ENCODE results near the gene FOXA2. TPM values are rescaled to one million over a fixed set of nuclear protein-coding genes. Genes with fewer than 3 reads are reported as not detected.

FOXA2 gene
- total RNA-seq, 1 experiment from 2014 or later = 43.6 TPM

DNA sequence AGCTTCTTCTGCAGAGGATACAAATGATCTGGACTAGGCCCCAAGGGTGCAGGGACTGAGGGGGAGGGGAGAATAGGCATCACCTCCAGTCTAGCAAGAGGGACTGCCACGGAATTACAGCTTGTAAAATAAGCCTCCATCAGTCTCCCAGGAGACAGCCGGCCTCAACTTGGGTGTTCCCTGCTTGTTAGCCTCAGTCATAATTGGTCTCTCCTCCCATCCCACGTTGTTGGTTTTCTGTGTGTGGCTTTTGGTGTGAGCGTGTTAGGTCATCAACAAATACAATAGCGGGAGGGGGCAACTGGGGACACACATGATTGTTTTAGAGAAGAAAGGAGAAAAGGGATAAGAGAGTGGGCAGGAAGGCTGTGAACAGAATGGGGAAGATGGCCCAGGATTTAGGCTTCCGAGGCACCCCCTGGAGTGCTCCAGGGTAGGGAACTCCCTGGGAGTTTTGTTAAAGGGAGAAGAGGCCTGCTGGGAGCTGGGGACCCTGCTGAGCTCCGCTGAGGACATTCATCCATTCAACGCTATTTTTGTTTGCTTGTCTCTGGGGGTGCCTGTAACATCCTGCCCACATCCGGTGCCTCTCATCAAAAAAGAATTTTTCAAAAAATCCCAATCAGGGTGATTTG is 9.2 kb downstream of the FOXA2 start:
- TF ChIP-seq, protein P1, sequence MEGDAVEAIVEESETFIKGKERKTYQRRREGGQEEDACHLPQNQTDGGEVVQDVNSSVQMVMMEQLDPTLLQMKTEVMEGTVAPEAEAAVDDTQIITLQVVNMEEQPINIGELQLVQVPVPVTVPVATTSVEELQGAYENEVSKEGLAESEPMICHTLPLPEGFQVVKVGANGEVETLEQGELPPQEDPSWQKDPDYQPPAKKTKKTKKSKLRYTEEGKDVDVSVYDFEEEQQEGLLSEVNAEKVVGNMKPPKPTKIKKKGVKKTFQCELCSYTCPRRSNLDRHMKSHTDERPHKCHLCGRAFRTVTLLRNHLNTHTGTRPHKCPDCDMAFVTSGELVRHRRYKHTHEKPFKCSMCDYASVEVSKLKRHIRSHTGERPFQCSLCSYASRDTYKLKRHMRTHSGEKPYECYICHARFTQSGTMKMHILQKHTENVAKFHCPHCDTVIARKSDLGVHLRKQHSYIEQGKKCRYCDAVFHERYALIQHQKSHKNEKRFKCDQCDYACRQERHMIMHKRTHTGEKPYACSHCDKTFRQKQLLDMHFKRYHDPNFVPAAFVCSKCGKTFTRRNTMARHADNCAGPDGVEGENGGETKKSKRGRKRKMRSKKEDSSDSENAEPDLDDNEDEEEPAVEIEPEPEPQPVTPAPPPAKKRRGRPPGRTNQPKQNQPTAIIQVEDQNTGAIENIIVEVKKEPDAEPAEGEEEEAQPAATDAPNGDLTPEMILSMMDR (IDR thresholded peaks at IDR 0.05; ENCODE audit: insufficient read depth in 1 of 2, low read depth in 1 of 2, low read length in 1 of 2, severe bottlenecking in 1 of 2, unreplicated experiment in 1 of 2) = no peak
- Mint-ChIP-seq H3K36me3 (ENCODE audit: insufficient read depth, unreplicated experiment) (peaks cover 16% of the 10 kb centered on the region), H3K27me3 (ENCODE audit: insufficient read depth, unreplicated experiment) (no peaks in the 10 kb centered on the region), H3K4me3 (ENCODE audit: unreplicated experiment) (no peak overlapping the region), H3K27ac (ENCODE audit: unreplicated experiment) (no peak overlapping the region), H3K9me3 (ENCODE audit: unreplicated experiment) (no peaks in the 10 kb centered on the region), H3K4me1 (ENCODE audit: low read depth, unreplicated experiment) (peaks cover 52% of the 10 kb centered on the region)
- Histone ChIP-seq H3K4me3 (ENCODE audit: low read depth, low read length) (no peak overlapping the region), H3K4me1 (peaks cover 53% of the 10 kb centered on the region), H3K36me3 (ENCODE audit: control insufficient read depth, insufficient read depth, low read length) (no peaks in the 10 kb centered on the region), H3K9me3 (no peaks in the 10 kb centered on the region), H3K27me3 (replicated peaks; ENCODE audit: control insufficient read depth, insufficient read depth, low read length) (no peaks in the 10 kb centered on the region)
- CTCF ChIA-PET = interaction anchor here (0.6 to 1.6 kb wide), 6 partner anchors 8 to 187 kb away, joined by 3 to 7 read pairs (median 4); partner anchors contain the start of gene FOXA2
- POLR2A ChIA-PET = interaction anchor here (0.8 to 1.0 kb wide), 3 partner anchors 9 to 85 kb away, joined by 3 to 4 read pairs (median 3); partner anchors contain the start of gene FOXA2
- no TSS peak for BruUV-seq (replicated peaks)
- no peak for DNase-seq
- intact Hi-C loops (cut with micrococcal nuclease; ENCODE audit: unreplicated experiment) = no loop called here

DNA sequence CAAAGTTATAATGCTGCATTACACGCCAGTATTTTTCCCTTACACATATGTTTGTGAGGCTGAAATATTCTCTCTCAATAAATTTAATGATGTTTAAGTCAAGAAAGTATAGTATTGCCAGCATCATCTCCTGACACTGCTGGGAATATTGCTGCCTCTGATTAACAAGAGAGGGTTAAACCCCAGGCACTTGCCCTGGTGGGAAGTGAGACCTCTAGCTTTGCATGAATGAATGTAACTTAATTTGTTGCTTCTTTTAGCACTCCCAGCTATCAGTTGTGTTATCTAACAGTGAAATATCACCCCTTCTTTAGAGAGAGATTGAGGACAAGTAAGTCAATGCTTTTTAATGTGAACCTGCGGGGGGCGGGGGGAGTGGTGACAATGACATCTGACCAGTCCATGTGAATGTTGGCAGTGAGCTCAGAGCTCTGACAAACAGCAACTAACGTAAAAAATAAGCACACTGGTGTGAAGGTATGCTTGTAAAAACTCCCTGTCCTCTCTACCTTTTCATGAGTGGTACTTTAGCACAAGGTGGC is 9.8 kb downstream of the FOXA2 start:
- Mint-ChIP-seq H3K27ac (ENCODE audit: unreplicated experiment) (no peak overlapping the region), H3K9me3 (ENCODE audit: unreplicated experiment) (no peaks in the 10 kb centered on the region), H3K36me3 (ENCODE audit: insufficient read depth, unreplicated experiment) (peaks cover 10% of the 10 kb centered on the region), H3K4me1 (ENCODE audit: low read depth, unreplicated experiment) (peaks cover 49% of the 10 kb centered on the region), H3K27me3 (ENCODE audit: insufficient read depth, unreplicated experiment) (no peaks in the 10 kb centered on the region), H3K4me3 (ENCODE audit: unreplicated experiment) (no peak overlapping the region)
- Histone ChIP-seq H3K9me3 (no peaks in the 10 kb centered on the region), H3K4me3 (ENCODE audit: low read depth, low read length) (no peak overlapping the region), H3K36me3 (ENCODE audit: control insufficient read depth, insufficient read depth, low read length) (no peaks in the 10 kb centered on the region), H3K27me3 (replicated peaks; ENCODE audit: control insufficient read depth, insufficient read depth, low read length) (no peaks in the 10 kb centered on the region), H3K4me1 (peaks cover 56% of the 10 kb centered on the region)
- no peak for DNase-seq
- BruUV-seq (replicated peaks) = no TSS peak
- intact Hi-C loops (cut with micrococcal nuclease; ENCODE audit: unreplicated experiment) = loop anchor here (5.0 kb wide), 1 partner anchor 37 kb away; no protein-coding TSS in a partner anchor
- ChIA-PET POLR2A (interaction anchor here (0.8 to 1.0 kb wide), 3 partner anchors 10 to 84 kb away, joined by 3 to 4 read pairs (median 3); partner anchors contain the start of gene FOXA2), CTCF (interaction anchor here (0.6 to 1.6 kb wide), 7 partner anchors 9 to 186 kb away, joined by 3 to 7 read pairs (median 4); partner anchors contain the start of gene FOXA2)
- TF ChIP-seq, protein P1 (IDR thresholded peaks at IDR 0.05; ENCODE audit: insufficient read depth in 1 of 2, low read depth in 1 of 2, low read length in 1 of 2, severe bottlenecking in 1 of 2, unreplicated experiment in 1 of 2) = no peak

DNA sequence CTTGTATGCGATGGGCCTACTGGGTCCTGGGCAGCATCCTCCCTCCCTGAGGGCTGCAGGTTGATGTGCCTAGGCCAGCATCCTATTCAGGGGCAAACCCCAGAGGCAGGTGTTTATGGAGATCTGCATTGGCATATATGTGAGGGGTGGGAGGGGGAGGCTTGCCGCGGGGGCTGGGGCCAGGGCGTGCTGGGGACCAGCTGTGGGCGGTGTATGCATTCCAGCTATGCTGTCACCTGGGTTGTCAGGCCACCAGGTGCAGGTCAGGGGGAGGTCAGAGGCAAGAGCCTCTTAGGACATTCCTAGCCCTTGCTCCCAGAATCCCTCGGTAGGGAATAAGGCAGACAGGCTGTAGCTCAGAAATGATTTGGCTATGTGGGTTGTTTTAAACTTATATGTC is 11.9 kb downstream of the FOXA2 start:
- Mint-ChIP-seq H3K36me3 (ENCODE audit: insufficient read depth, unreplicated experiment) (no peaks in the 10 kb centered on the region), H3K4me1 (ENCODE audit: low read depth, unreplicated experiment) (peaks cover 42% of the 10 kb centered on the region), H3K27ac (ENCODE audit: unreplicated experiment) (no peak overlapping the region), H3K27me3 (ENCODE audit: insufficient read depth, unreplicated experiment) (no peaks in the 10 kb centered on the region), H3K4me3 (ENCODE audit: unreplicated experiment) (no peak overlapping the region), H3K9me3 (ENCODE audit: unreplicated experiment) (no peaks in the 10 kb centered on the region)
- CTCF ChIA-PET = interaction anchor here (1.7 kb wide), 1 partner anchor 82 kb away, joined by 6 read pairs; no protein-coding TSS in a partner anchor
- BruUV-seq (replicated peaks) = no TSS peak
- Histone ChIP-seq H3K4me3 (ENCODE audit: low read depth, low read length) (no peak overlapping the region), H3K27me3 (replicated peaks; ENCODE audit: control insufficient read depth, insufficient read depth, low read length) (no peaks in the 10 kb centered on the region), H3K36me3 (ENCODE audit: control insufficient read depth, insufficient read depth, low read length) (no peaks in the 10 kb centered on the region), H3K4me1 (peaks cover 59% of the 10 kb centered on the region), H3K9me3 (no peaks in the 10 kb centered on the region)
- POLR2A ChIA-PET = interaction anchor here (0.5 to 0.9 kb wide), 2 partner anchors 60 to 81 kb away, joined by 3 read pairs; no protein-coding TSS in a partner anchor
- DNase-seq = peak; percentile 49 to 66
- intact Hi-C loops (cut with micrococcal nuclease; ENCODE audit: unreplicated experiment) = loop anchor here (5.0 kb wide), 1 partner anchor 35 kb away; no protein-coding TSS in a partner anchor
- TF ChIP-seq, protein P1 (IDR thresholded peaks at IDR 0.05; ENCODE audit: insufficient read depth in 1 of 2, low read depth in 1 of 2, low read length in 1 of 2, severe bottlenecking in 1 of 2, unreplicated experiment in 1 of 2) = no peak

Measured in Caco-2 (cell line).